SK-N-MC (cell line): ENCODE results near the gene ST6GALNAC6.
"Not testable (repeated sequence)": the region's sequence is repeated elsewhere in the genome, so short reads cannot be mapped to it uniquely, and the experiment has no call there.

Experiments
- DNase-seq: peaks from one replicate; pipeline ENCODE4 v3.0.0-alpha.2; 2011; ENCODE audit warnings: low read depth, low spot score
- H3K27ac ChIP-seq: fragments of 200-600 bp; sonication (generic); 2 replicates; pipeline ENCODE4 v1.5.1; 2016; ENCODE audit warnings: mixed run types
- H3K36me3 ChIP-seq: fragments of 200-600 bp; sonication (generic); 2 replicates; pipeline ENCODE4 v1.6.1; 2017; ENCODE audit warnings: antibody characterized with exemption, low read length, mixed read lengths; ENCODE audit not compliant: insufficient read depth
- H3K4me3 ChIP-seq: fragments of 200-600 bp; sonication (generic); 2 replicates; pipeline ENCODE4 v1.5.1; 2016
- H3K9ac ChIP-seq: fragments of 200-600 bp; sonication (generic); 2 replicates; pipeline ENCODE4 v1.8.0; 2017; ENCODE audit warnings: mixed run types, mixed read lengths; ENCODE audit not compliant: insufficient read length
- H3K9me3 ChIP-seq: fragments of 200-600 bp; sonication (generic); 2 replicates; pipeline ENCODE4 v1.6.1; 2017; ENCODE audit warnings: low read depth, mild to moderate bottlenecking, antibody characterized with exemption, low read length, moderate library complexity, mixed read lengths
- EZH2 ChIP-seq: fragments of 200-600 bp; sonication (generic); IDR thresholded peaks from one replicate; pipeline ENCODE4 v1.6.1; 2017; ENCODE audit warnings: antibody characterized with exemption
- FOXP2 ChIP-seq: optimal IDR thresholded peaks from 2 replicates; pipeline ENCODE3; 2011; ENCODE audit warnings: mild to moderate bottlenecking, moderate library complexity; ENCODE audit not compliant: insufficient read depth; ENCODE audit errors: extremely low read length, control extremely low read depth
- POLR2AphosphoS5 ChIP-seq: IDR thresholded peaks from 2 replicates; pipeline ENCODE4 v1.6.1; 2012; ENCODE audit warnings: mild to moderate bottlenecking, low read depth, low read length, borderline replicate concordance

Gene ST6GALNAC6

DNA sequence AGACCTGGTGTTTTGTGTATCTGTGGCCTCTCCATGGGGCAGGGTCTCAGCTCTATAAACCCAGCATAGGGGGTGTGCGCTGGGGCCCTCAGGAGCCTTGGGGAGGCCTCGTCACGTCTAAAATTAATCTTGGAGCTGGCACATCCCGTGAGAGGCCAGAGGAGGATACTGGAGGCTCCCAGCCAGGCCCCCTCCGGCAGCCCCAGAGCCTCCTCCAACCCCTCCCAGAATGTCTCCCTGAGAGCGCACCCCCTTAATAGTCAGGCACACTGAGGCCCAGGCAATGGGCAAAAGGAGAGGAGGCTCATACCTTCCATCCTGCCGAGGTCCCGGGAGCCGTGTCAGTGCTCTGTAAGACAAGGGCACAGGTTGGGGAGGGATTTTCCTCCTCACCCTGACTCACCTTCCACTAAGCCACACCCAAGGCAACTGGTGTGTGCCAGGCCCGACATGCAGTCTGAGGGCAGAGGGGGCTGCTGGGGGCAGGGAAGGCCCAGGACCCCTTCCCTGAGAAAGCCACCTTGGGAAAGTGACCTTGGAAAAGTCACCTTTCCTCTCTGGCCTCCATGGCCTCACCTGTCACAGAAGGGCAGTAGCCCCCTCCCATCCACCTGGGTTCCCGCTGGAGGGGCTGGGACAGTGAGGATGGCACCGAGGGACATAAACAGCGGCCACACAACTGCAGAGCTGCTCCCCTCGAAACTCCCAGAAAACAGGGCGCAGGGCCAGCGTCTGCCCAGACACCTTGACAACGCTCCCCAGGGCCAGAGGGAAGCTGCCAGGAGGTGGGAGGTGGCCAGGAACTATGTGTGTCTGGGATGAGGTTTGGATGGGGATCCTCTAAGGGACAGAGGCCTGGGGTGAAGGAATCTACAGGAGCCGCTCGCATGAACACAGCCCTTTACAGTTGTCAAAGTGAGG, 24.8 kb downstream of the ST6GALNAC6 start:
- no peaks in the 10 kb centered on the region for H3K9me3 ChIP-seq
- H3K9ac ChIP-seq, result no peak overlapping the region
- H3K36me3 ChIP-seq, result no peaks in the 10 kb centered on the region
- no peak overlapping the region for H3K27ac ChIP-seq
- H3K4me3 ChIP-seq, result no peak overlapping the region
- DNase-seq, result no peak
- no peak for TF ChIP-seq EZH2
- TF ChIP-seq POLR2AphosphoS5, result no peak
- no peak for TF ChIP-seq FOXP2

- Histone ChIP-seq H3K4me3 (no peak overlapping the region), H3K27ac (no peak overlapping the region), H3K36me3 (no peaks in the 10 kb centered on the region), H3K9ac (no peak overlapping the region), H3K9me3 (no peaks in the 10 kb centered on the region)
- DNase-seq, result no peak
- TF ChIP-seq FOXP2 (no peak), POLR2AphosphoS5 (no peak), EZH2 (no peak)
These were observed 25.5 kb downstream of the ST6GALNAC6 start for GRCh38 chr9:127873886-127874285.

DNA sequence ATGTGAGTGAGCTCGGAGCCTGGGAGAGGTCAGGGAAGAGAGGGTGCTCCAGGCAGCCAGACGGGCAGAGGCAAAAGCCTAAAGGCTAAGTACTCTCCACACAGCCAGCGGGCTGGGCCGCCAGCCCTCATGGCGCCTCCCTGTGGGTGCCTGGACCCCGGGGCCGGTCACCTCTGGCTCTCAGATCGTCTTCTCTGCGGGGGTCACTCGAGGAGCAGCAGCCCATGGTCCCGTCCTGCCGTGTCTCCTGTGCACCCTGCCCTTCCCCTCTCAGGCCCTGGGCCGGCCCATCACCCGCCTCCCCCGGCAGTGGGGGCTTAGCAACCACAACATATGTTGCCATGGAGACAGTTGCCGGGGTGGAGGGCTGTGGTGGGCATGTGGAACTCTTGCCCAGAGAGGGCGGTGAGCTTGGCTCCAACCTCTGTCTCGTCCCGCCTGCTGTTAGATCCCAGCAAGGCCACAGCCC, 26.1 kb downstream of the ST6GALNAC6 start:
- no peak for DNase-seq
- Histone ChIP-seq H3K4me3 (no peak overlapping the region), H3K9ac (no peak overlapping the region), H3K36me3 (no peaks in the 10 kb centered on the region), H3K9me3 (no peaks in the 10 kb centered on the region), H3K27ac (no peak overlapping the region)
- TF ChIP-seq POLR2AphosphoS5 (no peak), FOXP2 (no peak), EZH2 (no peak)

DNA sequence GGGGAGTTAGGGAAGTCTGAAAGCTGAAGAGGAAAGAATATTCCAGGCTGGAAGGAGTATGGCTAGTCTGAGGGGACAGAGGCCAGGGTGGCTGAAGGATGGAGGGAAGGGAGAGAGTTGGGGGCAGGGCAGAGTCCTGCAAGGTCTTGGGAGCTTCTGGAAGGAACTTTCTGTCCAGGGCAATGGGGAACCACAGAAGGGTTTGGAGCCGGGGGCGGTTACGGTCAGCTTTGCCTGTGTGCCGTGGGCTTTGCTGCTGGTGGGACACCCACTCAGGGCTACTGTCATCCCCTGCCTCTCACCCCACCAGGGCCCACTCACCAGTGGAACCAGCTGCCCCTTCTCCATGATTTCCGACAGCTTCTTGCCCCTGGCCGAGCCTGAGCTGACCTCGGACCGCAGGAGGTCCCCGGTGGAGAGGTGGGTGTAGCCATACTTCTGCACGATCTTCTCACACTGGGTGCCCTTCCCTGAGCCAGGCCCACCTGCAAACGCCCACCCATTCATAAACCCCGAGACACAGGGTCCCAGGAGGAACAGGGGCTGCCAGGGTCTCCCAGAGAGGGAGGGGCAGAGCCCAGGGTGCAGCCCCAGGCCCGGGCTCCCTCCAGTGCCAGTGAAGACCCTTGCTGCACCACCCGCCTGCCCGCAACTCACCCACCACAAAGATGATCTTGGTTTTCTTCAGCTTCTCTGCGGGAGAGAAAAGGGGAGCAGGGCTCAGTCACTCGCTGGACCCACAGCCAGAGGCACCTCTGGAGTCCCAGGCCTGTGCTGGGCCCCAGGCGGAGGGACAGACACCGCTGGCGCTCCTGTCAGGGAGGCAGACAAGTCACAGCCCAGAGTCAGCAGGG, 26.8 kb downstream of the ST6GALNAC6 start:
- H3K9ac ChIP-seq, result no peak overlapping the region
- DNase-seq, result no peak
- H3K36me3 ChIP-seq, result no peaks in the 10 kb centered on the region
- no peak overlapping the region for H3K27ac ChIP-seq
- no peak overlapping the region for H3K4me3 ChIP-seq
- no peaks in the 10 kb centered on the region for H3K9me3 ChIP-seq
- TF ChIP-seq FOXP2 (no peak), EZH2 (no peak), POLR2AphosphoS5 (no peak)

DNA sequence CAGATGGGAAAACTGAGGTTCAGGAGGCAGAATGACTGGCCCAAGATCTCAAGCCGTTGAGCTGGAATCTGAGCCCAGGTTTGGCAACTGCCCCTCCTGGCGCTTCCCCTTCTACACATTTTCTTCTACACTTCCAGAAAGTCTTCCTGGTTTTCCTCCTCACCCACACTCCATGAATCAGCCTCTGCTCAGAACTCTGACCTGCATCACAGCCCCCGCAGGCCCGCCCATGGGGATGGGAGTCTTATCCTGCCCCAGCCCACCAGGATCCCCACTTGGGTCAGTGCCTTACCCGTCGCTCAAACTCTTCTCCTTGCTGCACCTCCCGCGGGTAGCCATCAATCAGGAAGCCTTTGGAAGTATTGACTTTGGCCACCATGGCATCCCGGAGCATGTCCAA, 27.9 kb downstream of the ST6GALNAC6 start:
- H3K36me3 ChIP-seq, result no peaks in the 10 kb centered on the region
- no peaks in the 10 kb centered on the region for H3K9me3 ChIP-seq
- H3K4me3 ChIP-seq, result no peak overlapping the region
- TF ChIP-seq EZH2 (no peak), POLR2AphosphoS5 (no peak), FOXP2 (no peak)
- no peak overlapping the region for H3K27ac ChIP-seq
- DNase-seq, result no peak
- H3K9ac ChIP-seq, result no peak overlapping the region

- TF ChIP-seq EZH2, result no peak
- no peak for TF ChIP-seq POLR2AphosphoS5
- TF ChIP-seq FOXP2, result no peak
- Histone ChIP-seq H3K27ac (no peak overlapping the region), H3K9me3 (no peaks in the 10 kb centered on the region), H3K4me3 (no peak overlapping the region), H3K36me3 (no peaks in the 10 kb centered on the region), H3K9ac (no peak overlapping the region)
- no peak for DNase-seq
These were observed 28.5 kb downstream of the ST6GALNAC6 start for GRCh38 chr9:127870887-127871286.

GRCh38 chr9:127870153-127870491, 29.3 kb downstream of the ST6GALNAC6 start:
- H3K27ac ChIP-seq, H3K9me3 ChIP-seq, H3K9ac ChIP-seq, H3K4me3 ChIP-seq, H3K36me3 ChIP-seq, DNase-seq: not testable (repeated sequence)

DNA sequence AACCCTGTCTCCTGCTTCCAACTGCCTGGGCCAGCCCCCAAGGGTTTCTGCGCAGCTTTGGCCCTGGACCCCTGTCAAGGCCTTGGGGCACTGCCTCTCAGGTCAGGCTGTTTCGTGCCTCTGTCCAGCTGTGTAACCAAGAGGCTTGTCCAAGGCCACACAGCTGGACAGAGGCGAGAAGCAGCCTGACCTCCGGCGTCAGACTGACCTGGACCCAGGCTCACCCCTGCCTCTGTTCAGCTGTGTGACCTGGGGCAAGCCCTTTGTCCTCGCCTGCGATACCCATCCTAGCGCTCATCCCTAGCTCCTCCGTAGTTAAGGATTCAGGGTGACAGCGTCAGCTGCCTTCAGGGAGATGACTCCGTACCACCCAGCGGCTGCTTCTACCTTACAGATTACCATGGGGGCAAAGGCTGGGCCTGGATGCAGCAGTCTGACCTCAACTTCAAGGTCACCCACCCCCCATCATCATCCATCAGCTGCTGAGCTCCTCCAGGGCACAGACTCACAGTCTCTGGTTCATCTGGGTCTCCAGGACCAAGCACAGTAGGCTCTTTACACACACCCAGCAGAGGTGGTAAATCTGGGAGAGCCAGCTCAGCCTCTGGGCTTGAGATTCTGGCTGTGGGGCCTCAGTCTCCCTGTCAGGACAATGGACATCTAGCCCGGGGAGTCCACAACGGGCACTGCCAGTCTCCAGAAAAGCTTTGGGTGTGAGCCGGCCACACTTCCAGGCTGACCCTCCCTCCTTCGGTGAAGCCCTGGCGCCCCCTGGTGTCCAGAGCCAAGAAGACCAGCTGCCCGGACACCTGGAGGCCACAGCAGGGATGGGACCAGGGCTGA, 29.9 kb downstream of the ST6GALNAC6 start:
- Histone ChIP-seq H3K9ac (no peak overlapping the region), H3K27ac (no peak overlapping the region), H3K9me3 (no peaks in the 10 kb centered on the region), H3K36me3 (no peaks in the 10 kb centered on the region), H3K4me3 (no peak overlapping the region)
- no peak for DNase-seq
- TF ChIP-seq EZH2 (no peak), FOXP2 (no peak), POLR2AphosphoS5 (no peak)
